ENCODE results near the gene CMBL.
"Not testable (repeated sequence)": the region's sequence is repeated elsewhere in the genome, so short reads cannot be mapped to it uniquely, and the experiment has no call there.

CMBL gene

GRCh38 chr5:10288592-10289219 is 19.0 kb downstream of the CMBL start:
- in situ Hi-C loops (cut with HindIII; ENCODE audit: low sequenced_read_pairs): no loop called here

- in situ Hi-C loops (cut with HindIII; ENCODE audit: low sequenced_read_pairs): no loop called here
Observed at GRCh38 chr5:10286862-10287227, 20.9 kb downstream of the CMBL start.

- in situ Hi-C loops (cut with HindIII; ENCODE audit: low sequenced_read_pairs): no loop called here
Observed at GRCh38 chr5:10286162-10286861, 21.4 kb downstream of the CMBL start.

GRCh38 chr5:10285362-10285761 is 22.3 kb downstream of the CMBL start:
- in situ Hi-C loops (cut with HindIII; ENCODE audit: low sequenced_read_pairs): not testable (repeated sequence)

GRCh38 chr5:10283927-10284635 is 23.6 kb downstream of the CMBL start:
- in situ Hi-C loops (cut with HindIII; ENCODE audit: low sequenced_read_pairs): no loop called here

GRCh38 chr5:10279925-10280720 is 27.6 kb downstream of the CMBL start:
- in situ Hi-C loops (cut with HindIII; ENCODE audit: low sequenced_read_pairs): no loop called here

GRCh38 chr5:10279328-10279727 is 28.4 kb downstream of the CMBL start:
- in situ Hi-C loops (cut with HindIII; ENCODE audit: low sequenced_read_pairs): no loop called here

GRCh38 chr5:10278658-10279279 is 28.9 kb downstream of the CMBL start:
- in situ Hi-C loops (cut with HindIII; ENCODE audit: low sequenced_read_pairs): no loop called here

GRCh38 chr5:10277773-10278630 is 29.7 kb downstream of the CMBL start:
- in situ Hi-C loops (cut with HindIII; ENCODE audit: low sequenced_read_pairs): no loop called here

GRCh38 chr5:10276691-10277090 is 31.0 kb downstream of the CMBL start:
- in situ Hi-C loops (cut with HindIII; ENCODE audit: low sequenced_read_pairs): no loop called here

- in situ Hi-C loops (cut with HindIII; ENCODE audit: low sequenced_read_pairs): no loop called here
Observed at GRCh38 chr5:10275991-10276390, 31.7 kb downstream of the CMBL start.

- in situ Hi-C loops (cut with HindIII; ENCODE audit: low sequenced_read_pairs): no loop called here
Observed at GRCh38 chr5:10275460-10275859, 32.2 kb downstream of the CMBL start.

GRCh38 chr5:10272875-10273209 is 34.9 kb downstream of the CMBL start:
- in situ Hi-C loops (cut with HindIII; ENCODE audit: low sequenced_read_pairs): not testable (repeated sequence)

- in situ Hi-C loops (cut with HindIII; ENCODE audit: low sequenced_read_pairs): no loop called here
Observed at GRCh38 chr5:10272053-10272874, 35.4 kb downstream of the CMBL start.

GRCh38 chr5:10268100-10268499 is 39.6 kb downstream of the CMBL start:
- in situ Hi-C loops (cut with HindIII; ENCODE audit: low sequenced_read_pairs): no loop called here

GRCh38 chr5:10266839-10267238 is 40.9 kb downstream of the CMBL start:
- in situ Hi-C loops (cut with HindIII; ENCODE audit: low sequenced_read_pairs): no loop called here

- in situ Hi-C loops (cut with HindIII; ENCODE audit: low sequenced_read_pairs): no loop called here
Observed at GRCh38 chr5:10266137-10266536, 41.6 kb downstream of the CMBL start.

GRCh38 chr5:10265245-10266109 is 42.2 kb downstream of the CMBL start:
- in situ Hi-C loops (cut with HindIII; ENCODE audit: low sequenced_read_pairs): no loop called here
